HG03558 (cell line): ENCODE data around the gene OR10P1.

Source experiments
- ATAC-seq: cut with Tn5 transposase; IDR thresholded peaks from one replicate; pipeline ENCODE4 v1.9.1; 2021; ENCODE audit warnings: moderate number of reproducible peaks; ENCODE audit not compliant: unreplicated experiment; ENCODE audit errors: extremely low read depth

The OR10P1 gene

GRCh38 chr12:55682087-55682796 is 45.5 kb downstream of the OR10P1 start:
- ATAC-seq: no peak

GRCh38 chr12:55683676-55684075 is 47.0 kb downstream of the OR10P1 start:
- ATAC-seq: no peak

GRCh38 chr12:55684761-55685370 is 48.2 kb downstream of the OR10P1 start:
- no peak for ATAC-seq

GRCh38 chr12:55685671-55686070 is 49.0 kb downstream of the OR10P1 start:
- ATAC-seq: no peak

GRCh38 chr12:55686366-55687010 is 49.8 kb downstream of the OR10P1 start:
- no peak for ATAC-seq
